ENCODE data around the gene FAM47E.

DNA sequence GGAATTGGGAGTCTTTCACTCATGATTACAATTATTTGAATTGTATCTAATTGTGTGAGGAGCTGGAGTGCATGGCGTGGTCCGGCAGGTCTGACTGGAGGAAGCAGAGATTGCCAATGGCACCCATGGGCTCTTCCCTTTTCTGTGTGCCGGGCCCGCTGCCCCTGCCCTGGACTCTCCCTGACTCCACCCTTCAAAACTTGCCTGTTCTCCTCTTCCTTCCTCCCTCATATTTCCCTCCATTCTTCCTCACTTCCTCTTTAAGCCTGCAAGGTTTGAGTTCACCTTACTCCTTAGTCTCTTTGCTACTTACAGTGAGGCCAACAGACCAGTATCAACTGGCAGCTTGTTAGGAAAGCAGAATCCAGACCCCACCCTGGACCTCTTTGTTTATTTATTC is 48.5 kb downstream of the FAM47E start:
- TF ChIP-seq, protein P1, sequence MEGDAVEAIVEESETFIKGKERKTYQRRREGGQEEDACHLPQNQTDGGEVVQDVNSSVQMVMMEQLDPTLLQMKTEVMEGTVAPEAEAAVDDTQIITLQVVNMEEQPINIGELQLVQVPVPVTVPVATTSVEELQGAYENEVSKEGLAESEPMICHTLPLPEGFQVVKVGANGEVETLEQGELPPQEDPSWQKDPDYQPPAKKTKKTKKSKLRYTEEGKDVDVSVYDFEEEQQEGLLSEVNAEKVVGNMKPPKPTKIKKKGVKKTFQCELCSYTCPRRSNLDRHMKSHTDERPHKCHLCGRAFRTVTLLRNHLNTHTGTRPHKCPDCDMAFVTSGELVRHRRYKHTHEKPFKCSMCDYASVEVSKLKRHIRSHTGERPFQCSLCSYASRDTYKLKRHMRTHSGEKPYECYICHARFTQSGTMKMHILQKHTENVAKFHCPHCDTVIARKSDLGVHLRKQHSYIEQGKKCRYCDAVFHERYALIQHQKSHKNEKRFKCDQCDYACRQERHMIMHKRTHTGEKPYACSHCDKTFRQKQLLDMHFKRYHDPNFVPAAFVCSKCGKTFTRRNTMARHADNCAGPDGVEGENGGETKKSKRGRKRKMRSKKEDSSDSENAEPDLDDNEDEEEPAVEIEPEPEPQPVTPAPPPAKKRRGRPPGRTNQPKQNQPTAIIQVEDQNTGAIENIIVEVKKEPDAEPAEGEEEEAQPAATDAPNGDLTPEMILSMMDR (IDR thresholded peaks at IDR 0.05) = no peak
- no peak for TF ChIP-seq POLR2AphosphoS5 (IDR thresholded peaks at IDR 0.05)

Data from prostate gland (tissue), 2 donors.